ENCODE data around the gene PPAT.
"Not testable (repeated sequence)": the region's sequence is repeated elsewhere in the genome, so short reads cannot be mapped to it uniquely, and the experiment has no call there.

The PPAT gene

GRCh38 chr4:56460085-56460484 is 24.7 kb upstream of the PPAT start:
- no peak overlapping the region for H3K27ac Mint-ChIP-seq
- H3K36me3 Mint-ChIP-seq: peaks cover 40 to 52% of the 10 kb centered on the region in 2 donors

DNA sequence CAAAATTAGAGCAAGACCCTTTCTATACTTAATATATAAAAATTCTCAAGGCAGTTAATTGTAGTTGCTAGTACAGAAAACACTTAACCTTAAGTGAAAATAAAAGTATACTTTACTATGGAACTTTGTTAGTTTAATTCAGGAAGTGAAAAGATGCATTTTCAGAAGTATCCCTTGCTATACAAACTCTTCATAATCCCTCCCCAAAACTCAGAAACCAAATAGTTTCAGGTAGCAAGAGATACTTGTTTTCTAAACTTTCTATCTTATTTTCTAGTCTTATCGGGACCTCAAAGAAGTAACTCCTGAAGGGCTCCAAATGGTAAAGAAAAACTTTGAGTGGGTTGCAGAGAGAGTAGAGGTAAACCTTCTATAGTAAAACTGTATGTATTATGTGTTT is 14.9 kb upstream of the PPAT start:
- H3K9me3 Mint-ChIP-seq: no peaks in the 10 kb centered on the region
- peaks cover 33 to 54% of the 10 kb centered on the region in 2 donors for H3K36me3 Mint-ChIP-seq
- DNase-seq (no peak), ATAC-seq (replicated peaks) (no peak)
- H3K4me3 Mint-ChIP-seq: no peak overlapping the region
- H3K4me1 Mint-ChIP-seq: peaks cover 9% of the 10 kb centered on the region in 2 donors
- H3K27ac Mint-ChIP-seq: no peak overlapping the region
- H3K27me3 Mint-ChIP-seq: no peaks in the 10 kb centered on the region

More at GRCh38 chr4:56460085-56460484, 24.7 kb upstream of the PPAT start:
- H3K27me3 Mint-ChIP-seq: no peaks in the 10 kb centered on the region
- no peak for DNase-seq
- no peak for ATAC-seq (replicated peaks)
- H3K4me1 Mint-ChIP-seq: peaks cover 7 to 15% of the 10 kb centered on the region in 2 donors
- no peak overlapping the region for H3K4me3 Mint-ChIP-seq
- no peaks in the 10 kb centered on the region for H3K9me3 Mint-ChIP-seq

DNA sequence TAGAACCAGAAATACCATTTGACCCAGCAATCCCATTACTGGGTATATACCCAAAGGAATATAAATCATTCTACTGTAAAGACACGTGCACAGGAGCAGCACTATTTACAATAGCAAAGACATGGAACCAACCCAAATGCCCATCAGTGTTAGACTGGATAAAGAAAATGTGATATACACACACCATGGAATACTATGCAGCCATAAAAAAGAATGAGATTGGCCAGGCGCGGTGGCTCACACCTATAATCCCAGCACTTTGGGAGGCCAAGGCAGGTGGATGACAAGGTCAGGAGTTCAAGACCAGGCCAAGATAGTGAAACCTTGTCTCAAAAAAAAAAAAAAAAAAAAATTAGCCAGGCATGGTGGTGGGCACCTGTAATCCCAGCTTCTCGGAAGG is 14.1 kb upstream of the PPAT start:
- ATAC-seq (replicated peaks); H3K9me3 Mint-ChIP-seq; H3K27ac Mint-ChIP-seq; H3K27me3 Mint-ChIP-seq; DNase-seq; H3K4me3 Mint-ChIP-seq: not testable (repeated sequence)
- peaks cover 9 to 18% of the 10 kb centered on the region in 2 donors for H3K4me1 Mint-ChIP-seq
- H3K36me3 Mint-ChIP-seq: peaks cover 33 to 49% of the 10 kb centered on the region in 2 donors

- H3K27ac Mint-ChIP-seq: no peak overlapping the region
Measured at GRCh38 chr4:56448301-56448700, 12.9 kb upstream of the PPAT start.

DNA sequence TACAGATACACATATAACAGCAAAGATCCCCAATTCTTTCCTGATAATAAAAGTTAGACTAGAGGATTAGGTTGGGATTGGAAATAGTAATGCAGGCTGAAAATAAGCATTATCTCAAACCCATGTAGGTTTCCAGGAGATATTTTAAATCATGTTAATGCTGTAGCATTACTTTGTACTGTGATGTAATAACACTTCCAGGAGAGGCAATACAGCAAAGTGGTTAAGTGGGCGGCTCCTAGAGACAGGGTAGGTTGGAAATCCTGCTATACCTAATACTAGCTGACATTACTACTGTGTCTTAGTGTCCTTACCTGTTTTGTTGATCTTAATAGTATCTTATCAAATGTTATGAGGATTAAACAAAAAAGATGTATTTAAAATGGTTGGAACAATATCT is 10.3 kb upstream of the PPAT start:
- peaks cover 36 to 44% of the 10 kb centered on the region in 2 donors for H3K36me3 Mint-ChIP-seq

More at GRCh38 chr4:56448301-56448700, 12.9 kb upstream of the PPAT start:
- H3K36me3 Mint-ChIP-seq: peaks cover 31 to 41% of the 10 kb centered on the region in 2 donors
- H3K27me3 Mint-ChIP-seq: no peaks in the 10 kb centered on the region
- no peaks in the 10 kb centered on the region for H3K9me3 Mint-ChIP-seq
- peaks cover 7 to 27% of the 10 kb centered on the region in 2 donors for H3K4me1 Mint-ChIP-seq
- H3K4me3 Mint-ChIP-seq: no peak overlapping the region
- DNase-seq (no peak), ATAC-seq (replicated peaks) (no peak)

GRCh38 chr4:56444719-56445118 is 9.3 kb upstream of the PPAT start:
- no peak for DNase-seq
- H3K9me3 Mint-ChIP-seq: no peaks in the 10 kb centered on the region
- no peak for ATAC-seq (replicated peaks)
- H3K36me3 Mint-ChIP-seq: peaks cover 32 to 40% of the 10 kb centered on the region in 2 donors
- H3K4me1 Mint-ChIP-seq: peaks cover 9 to 34% of the 10 kb centered on the region in 2 donors
- H3K27me3 Mint-ChIP-seq: no peaks in the 10 kb centered on the region
- H3K27ac Mint-ChIP-seq: no peak overlapping the region
- H3K4me3 Mint-ChIP-seq: no peak overlapping the region

More for the DNA sequence above, 10.3 kb upstream of the PPAT start:
- DNase-seq: no peak
- no peak for ATAC-seq (replicated peaks)
- no peak overlapping the region for H3K27ac Mint-ChIP-seq
- H3K27me3 Mint-ChIP-seq: no peaks in the 10 kb centered on the region
- no peak overlapping the region for H3K4me3 Mint-ChIP-seq
- H3K4me1 Mint-ChIP-seq: peaks cover 8 to 28% of the 10 kb centered on the region in 2 donors
- H3K9me3 Mint-ChIP-seq: no peaks in the 10 kb centered on the region

- Mint-ChIP-seq H3K9me3 (no peaks in the 10 kb centered on the region), H3K36me3 (peaks cover 27 to 35% of the 10 kb centered on the region in 2 donors), H3K4me1 (peaks cover 15 to 44% of the 10 kb centered on the region in 2 donors), H3K27ac (no peak overlapping the region), H3K4me3 (no peak overlapping the region), H3K27me3 (no peaks in the 10 kb centered on the region)
- ATAC-seq (replicated peaks): no peak
- no peak for DNase-seq
Measured at GRCh38 chr4:56440983-56441382, 5.6 kb upstream of the PPAT start.

DNA sequence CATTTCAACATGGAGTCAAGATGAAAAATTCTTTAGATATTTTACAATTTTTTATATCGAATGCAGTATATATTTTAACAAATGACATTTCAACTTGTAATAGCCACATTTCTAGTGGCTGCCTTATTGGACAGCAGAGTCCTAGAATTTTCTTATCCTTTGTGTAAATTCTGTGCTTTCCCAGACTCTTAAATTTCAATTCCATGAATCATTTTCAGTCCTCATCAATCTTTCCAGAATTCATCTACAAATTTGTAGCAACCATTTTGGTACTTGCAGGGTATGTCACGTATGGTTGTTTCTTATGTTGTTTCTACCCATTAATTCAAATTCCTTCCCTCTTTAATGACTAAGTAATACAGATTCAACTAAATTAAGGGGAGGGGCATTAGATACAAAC is 3.4 kb upstream of the PPAT start:
- DNase-seq (no peak), ATAC-seq (replicated peaks) (no peak)
- Mint-ChIP-seq H3K4me3 (no peak overlapping the region), H3K9me3 (no peaks in the 10 kb centered on the region), H3K27ac (no peak overlapping the region), H3K27me3 (no peaks in the 10 kb centered on the region), H3K4me1 (peaks cover 18 to 36% of the 10 kb centered on the region in 2 donors), H3K36me3 (peaks cover 20 to 30% of the 10 kb centered on the region in 2 donors)

DNA sequence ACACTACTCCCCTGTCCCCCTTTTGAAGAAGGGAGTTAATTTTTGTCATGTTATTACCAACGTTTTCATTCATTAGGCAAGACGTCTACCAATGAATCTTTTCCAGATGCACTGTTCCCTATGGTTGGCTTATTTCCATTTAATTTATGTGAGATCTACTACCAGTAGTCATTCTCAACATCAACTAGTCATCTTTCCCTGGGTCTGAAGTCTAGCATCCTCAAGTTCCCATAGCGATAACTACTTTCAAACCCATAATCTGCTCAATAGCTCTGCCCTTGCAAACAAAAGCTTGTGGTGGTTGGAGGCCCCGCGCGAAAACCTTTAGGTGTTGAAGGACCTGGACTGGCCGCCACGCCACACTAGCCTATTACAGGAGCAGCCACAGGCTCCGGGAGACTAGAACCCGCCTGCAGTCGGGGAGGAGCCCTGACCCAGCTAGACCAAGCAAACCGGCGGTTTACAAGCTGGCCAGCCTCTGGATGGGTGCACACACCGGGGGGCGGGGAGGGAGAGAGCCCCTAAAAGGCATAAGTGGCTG is 746 bp downstream of the PPAT start:
- Mint-ChIP-seq H3K27me3 (no peaks in the 10 kb centered on the region), H3K4me3 (peak overlapping the region; percentile 88 to 94), H3K9me3 (no peaks in the 10 kb centered on the region), H3K27ac (peak overlapping the region; percentile 99), H3K4me1 (peaks cover 16 to 27% of the 10 kb centered on the region in 2 donors), H3K36me3 (peaks cover 11 to 13% of the 10 kb centered on the region in 2 donors)
- DNase-seq: peak; percentile 34
- ATAC-seq (replicated peaks): peak; percentile 13 to 22

DNA sequence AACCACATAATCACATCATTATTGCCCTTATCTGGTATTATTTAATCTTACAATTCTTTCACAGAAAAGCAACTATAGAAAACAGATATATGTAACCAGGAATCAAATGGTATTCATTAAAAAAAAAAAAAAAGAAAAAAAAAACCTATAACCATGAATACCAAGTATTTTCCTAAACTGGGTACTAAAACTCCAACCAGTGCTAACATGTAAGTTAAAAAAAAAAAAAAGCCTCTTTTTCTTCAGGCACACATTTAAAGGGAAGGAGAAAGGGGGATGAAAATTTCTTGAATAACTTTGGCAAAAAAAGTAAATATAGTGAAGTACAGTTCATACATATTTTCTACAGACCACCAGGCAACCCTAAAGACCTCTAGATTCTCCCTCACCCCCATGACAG is 2.1 kb downstream of the PPAT start:
- no peak for DNase-seq
- no peaks in the 10 kb centered on the region for H3K9me3 Mint-ChIP-seq
- peak overlapping the region; percentile 25 to 56 for H3K4me3 Mint-ChIP-seq
- H3K27me3 Mint-ChIP-seq: no peaks in the 10 kb centered on the region
- H3K4me1 Mint-ChIP-seq: peaks cover 14 to 24% of the 10 kb centered on the region in 2 donors
- H3K27ac Mint-ChIP-seq: no peak overlapping the region
- no peak for ATAC-seq (replicated peaks)
- H3K36me3 Mint-ChIP-seq: peaks cover 5 to 7% of the 10 kb centered on the region in 2 donors

GRCh38 chr4:56430203-56430602 is 5.2 kb downstream of the PPAT start:
- H3K9me3 Mint-ChIP-seq: peaks cover 2 to 3% of the 10 kb centered on the region in 2 donors
- no peak overlapping the region for H3K4me3 Mint-ChIP-seq
- DNase-seq (no peak), ATAC-seq (replicated peaks) (no peak)
- H3K36me3 Mint-ChIP-seq: peaks cover 9% of the 10 kb centered on the region in 2 donors
- no peak overlapping the region for H3K27ac Mint-ChIP-seq
- H3K4me1 Mint-ChIP-seq: peaks cover 14 to 38% of the 10 kb centered on the region in 2 donors
- H3K27me3 Mint-ChIP-seq: no peaks in the 10 kb centered on the region

DNA sequence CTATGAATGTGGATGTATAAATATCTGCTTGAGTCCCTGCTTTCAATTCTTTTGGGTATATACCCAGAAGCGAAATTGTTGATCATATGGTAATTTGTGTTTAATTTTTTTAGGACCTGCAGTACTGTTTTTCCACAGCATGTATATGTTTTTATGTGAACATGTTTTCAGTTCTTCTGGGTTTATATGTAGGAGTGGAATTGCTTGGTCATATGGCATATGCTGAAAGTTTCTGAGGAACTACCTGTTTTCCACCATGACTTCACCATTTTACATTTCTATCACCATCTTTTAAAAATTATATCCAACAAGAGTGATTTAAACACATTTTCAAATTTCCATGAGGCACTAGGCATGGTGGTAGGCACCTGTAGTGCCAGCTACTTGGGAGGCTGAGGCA is 8.2 kb downstream of the PPAT start:
- peaks cover 9% of the 10 kb centered on the region in 2 donors for H3K36me3 Mint-ChIP-seq
- DNase-seq (no peak), ATAC-seq (replicated peaks) (no peak)
- no peak overlapping the region for H3K4me3 Mint-ChIP-seq
- H3K27me3 Mint-ChIP-seq: no peaks in the 10 kb centered on the region
- H3K4me1 Mint-ChIP-seq: peaks cover 8 to 26% of the 10 kb centered on the region in 2 donors
- peaks cover 2 to 3% of the 10 kb centered on the region in 2 donors for H3K9me3 Mint-ChIP-seq
- no peak overlapping the region for H3K27ac Mint-ChIP-seq

DNA sequence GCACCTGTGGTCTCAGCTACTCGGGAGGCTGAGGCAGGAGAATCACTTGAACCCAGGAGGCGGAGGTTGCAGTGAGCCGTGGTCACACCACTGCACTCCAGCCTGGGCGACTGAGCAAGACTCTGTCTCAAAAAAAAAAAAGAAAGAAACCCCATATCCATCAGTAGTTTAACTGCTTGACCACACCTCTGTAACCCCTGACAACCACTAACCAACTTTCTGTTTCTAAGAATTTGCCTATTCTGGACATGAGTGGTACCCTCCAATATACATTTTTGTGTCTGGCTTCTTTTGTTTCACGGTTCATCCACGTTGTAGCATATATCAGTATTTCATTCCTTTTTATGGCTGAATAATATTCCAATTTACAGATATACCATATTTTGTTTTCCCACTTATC is 9.1 kb downstream of the PPAT start:
- no peak overlapping the region for H3K4me3 Mint-ChIP-seq
- H3K36me3 Mint-ChIP-seq: peaks cover 9% of the 10 kb centered on the region in 2 donors
- H3K27me3 Mint-ChIP-seq: no peaks in the 10 kb centered on the region
- DNase-seq: no peak
- H3K4me1 Mint-ChIP-seq: peaks cover 8 to 26% of the 10 kb centered on the region in 2 donors
- H3K9me3 Mint-ChIP-seq: peaks cover 2 to 3% of the 10 kb centered on the region in 2 donors
- ATAC-seq (replicated peaks): peak in 1 of 2 donors; percentile 34
- H3K27ac Mint-ChIP-seq: no peak overlapping the region

DNA sequence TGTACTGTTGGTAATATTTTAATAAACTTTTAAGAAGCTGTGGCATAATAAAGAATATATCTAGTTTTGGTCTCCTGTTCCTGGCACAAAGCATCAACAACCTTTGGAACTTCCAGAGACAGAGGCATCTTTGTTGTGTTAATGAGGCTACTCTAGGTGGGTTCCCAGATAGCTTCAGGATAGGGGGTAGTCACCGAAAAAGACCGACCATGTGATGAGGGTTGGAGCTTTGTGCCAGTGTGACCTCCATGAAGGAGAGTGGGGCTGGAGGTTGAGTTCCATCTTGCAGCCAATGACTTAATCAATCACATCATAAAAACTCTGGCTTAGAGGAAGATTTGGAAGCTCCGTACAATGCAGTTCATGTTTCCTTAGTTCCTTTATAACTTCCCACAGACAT is 9.9 kb downstream of the PPAT start:
- H3K9me3 Mint-ChIP-seq: peaks cover 2 to 3% of the 10 kb centered on the region in 2 donors
- H3K4me3 Mint-ChIP-seq: no peak overlapping the region
- peaks cover 9% of the 10 kb centered on the region in 2 donors for H3K36me3 Mint-ChIP-seq
- ATAC-seq (replicated peaks) (no peak), DNase-seq (no peak)
- H3K27ac Mint-ChIP-seq: no peak overlapping the region
- H3K27me3 Mint-ChIP-seq: no peaks in the 10 kb centered on the region
- peaks cover 10 to 30% of the 10 kb centered on the region in 2 donors for H3K4me1 Mint-ChIP-seq

- H3K27me3 Mint-ChIP-seq: no peaks in the 10 kb centered on the region
Measured at GRCh38 chr4:56424697-56425514, 10.5 kb downstream of the PPAT start.

More at GRCh38 chr4:56424697-56425514, 10.5 kb downstream of the PPAT start:
- H3K4me1 Mint-ChIP-seq: peaks cover 10 to 34% of the 10 kb centered on the region in 2 donors
- H3K4me3 Mint-ChIP-seq: no peak overlapping the region
- peaks cover 9% of the 10 kb centered on the region in 2 donors for H3K36me3 Mint-ChIP-seq
- H3K27ac Mint-ChIP-seq: no peak overlapping the region
- DNase-seq: no peak
- ATAC-seq (replicated peaks): no peak
- H3K9me3 Mint-ChIP-seq: peaks cover 2 to 3% of the 10 kb centered on the region in 2 donors
